GM18508 (cell line): Measurements from ENCODE around the gene TMEM87B.
"Not testable (repeated sequence)": the region's sequence is repeated elsewhere in the genome, so short reads cannot be mapped to it uniquely, and the experiment has no call there.

ENCODE experiments used
- ATAC-seq: cut with Tn5 transposase; IDR thresholded peaks from one replicate; pipeline ENCODE4 v1.9.1; 2021; ENCODE audit warnings: moderate number of reproducible peaks; ENCODE audit not compliant: insufficient read depth, unreplicated experiment

Gene TMEM87B

GRCh38 chr2:112032689-112033465 lies 22.2 kb upstream of the TMEM87B start:
- ATAC-seq, result no peak

GRCh38 chr2:112033600-112033999 lies 21.5 kb upstream of the TMEM87B start:
- ATAC-seq, result no peak

- no peak for ATAC-seq
These were observed 20.1 kb upstream of the TMEM87B start for GRCh38 chr2:112034924-112035323.

GRCh38 chr2:112035786-112036185 lies 19.3 kb upstream of the TMEM87B start:
- no peak for ATAC-seq

- not testable (repeated sequence) for ATAC-seq
These were observed 15.5 kb upstream of the TMEM87B start for GRCh38 chr2:112039556-112039955.

GRCh38 chr2:112040066-112040465 lies 15.0 kb upstream of the TMEM87B start:
- ATAC-seq, result not testable (repeated sequence)

GRCh38 chr2:112041460-112041859 lies 13.6 kb upstream of the TMEM87B start:
- ATAC-seq, result not testable (repeated sequence)

- no peak for ATAC-seq
These were observed 9.5 kb upstream of the TMEM87B start for GRCh38 chr2:112045446-112046014.

GRCh38 chr2:112046231-112046630 lies 8.8 kb upstream of the TMEM87B start:
- ATAC-seq, result no peak

GRCh38 chr2:112047537-112048235 lies 7.4 kb upstream of the TMEM87B start:
- no peak for ATAC-seq

GRCh38 chr2:112048236-112048592 lies 6.9 kb upstream of the TMEM87B start:
- no peak for ATAC-seq

GRCh38 chr2:112048887-112049286 lies 6.2 kb upstream of the TMEM87B start:
- ATAC-seq, result no peak

GRCh38 chr2:112050316-112050715 lies 4.8 kb upstream of the TMEM87B start:
- no peak for ATAC-seq

GRCh38 chr2:112053917-112054846 lies 887 bp upstream of the TMEM87B start:
- peak; percentile 37 for ATAC-seq

GRCh38 chr2:112055730-112056625 lies 909 bp downstream of the TMEM87B start:
- ATAC-seq, result no peak

GRCh38 chr2:112056626-112056987 lies 1.5 kb downstream of the TMEM87B start:
- no peak for ATAC-seq

- no peak for ATAC-seq
These were observed 4.6 kb downstream of the TMEM87B start for GRCh38 chr2:112059671-112060070.

GRCh38 chr2:112061299-112061698 lies 6.2 kb downstream of the TMEM87B start:
- ATAC-seq, result no peak

GRCh38 chr2:112061840-112062239 lies 6.8 kb downstream of the TMEM87B start:
- no peak for ATAC-seq
